ENCODE data around the gene HAGHL.
A peak's percentile ranks its signal among the peaks of the same experiment; 100 is the strongest.

The HAGHL gene

GRCh38 chr16:754656-755055 lies 27.8 kb downstream of the HAGHL start:
- no peak for DNase-seq (ENCODE audit: low spot score)

- no peak for DNase-seq (ENCODE audit: low spot score)
These were observed 29.5 kb downstream of the HAGHL start for GRCh38 chr16:756428-756827.

- no peak for DNase-seq (ENCODE audit: low spot score)
These were observed 32.4 kb downstream of the HAGHL start for GRCh38 chr16:759110-759910.

GRCh38 chr16:760065-760464 lies 33.2 kb downstream of the HAGHL start:
- DNase-seq (ENCODE audit: low spot score), result no peak

GRCh38 chr16:760545-761343 lies 33.8 kb downstream of the HAGHL start, which contains the start of gene MSLN:
TSS of gene MSLN (plus strand) at chr16:760734. CDS start at chr16:762681, 1,947 bp downstream.
- DNase-seq (ENCODE audit: low spot score), result no peak

- DNase-seq (ENCODE audit: low spot score), result no peak
These were observed 35.0 kb downstream of the HAGHL start for GRCh38 chr16:761625-762513.

GRCh38 chr16:762595-763268 lies 35.8 kb downstream of the HAGHL start:
- DNase-seq (ENCODE audit: low spot score), result no peak

- no peak for DNase-seq (ENCODE audit: low spot score)
These were observed 36.7 kb downstream of the HAGHL start for GRCh38 chr16:763369-764183.

- DNase-seq (ENCODE audit: low spot score), result no peak
These were observed 37.4 kb downstream of the HAGHL start for GRCh38 chr16:764184-764750.

GRCh38 chr16:764848-765487 lies 38.1 kb downstream of the HAGHL start:
- no peak for DNase-seq (ENCODE audit: low spot score)

- DNase-seq (ENCODE audit: low spot score), result no peak
These were observed 38.6 kb downstream of the HAGHL start for GRCh38 chr16:765488-765865.

- DNase-seq (ENCODE audit: low spot score), result no peak
These were observed 39.3 kb downstream of the HAGHL start for GRCh38 chr16:766008-766819.

GRCh38 chr16:766820-767640 lies 40.1 kb downstream of the HAGHL start:
- DNase-seq (ENCODE audit: low spot score), result no peak

- DNase-seq (ENCODE audit: low spot score), result no peak
These were observed 40.9 kb downstream of the HAGHL start for GRCh38 chr16:767743-768235.

GRCh38 chr16:768428-768827 lies 41.5 kb downstream of the HAGHL start:
- no peak for DNase-seq (ENCODE audit: low spot score)

- DNase-seq (ENCODE audit: low spot score), result peak; percentile 30
These were observed 42.4 kb downstream of the HAGHL start for GRCh38 chr16:769184-769784.

GRCh38 chr16:769934-770333 lies 43.0 kb downstream of the HAGHL start:
- DNase-seq (ENCODE audit: low spot score), result no peak

- no peak for DNase-seq (ENCODE audit: low spot score)
These were observed 43.5 kb downstream of the HAGHL start for GRCh38 chr16:770411-770810.
